HCT116 (cell line): ENCODE data around the gene CIRBP. TPM values are rescaled to one million over a fixed set of nuclear protein-coding genes. Genes with fewer than 3 reads are reported as not detected.
A peak's percentile ranks its signal among the peaks of the same experiment; 100 is the strongest.

Experiments
- ATAC-seq: fragments of 200-7000 bp; cut with Tn5 transposase; 2 replicates; pipeline ENCODE4 v1.9.1; 2020; ENCODE audit warnings: mild to moderate bottlenecking, moderate library complexity
- BruUV-seq: library from RNA; stranded (reverse); fragments of 400-500 nt; replicated peaks from 2 replicates; lab custom pipeline; 2021; lab: Mats Ljungman, UMichigan
- CTCF ChIA-PET: fragments of 300-600 bp; sonication (Branson Sonifier 250); formaldehyde crosslinking; loops from one replicate; lab custom pipeline; 2021; ENCODE audit warnings: antibody characterized with exemption; lab: Charles Lee
- POLR2A ChIA-PET: fragments of 300-600, 350-600 bp; sonication (Branson Sonifier 250); formaldehyde crosslinking; loops from one replicate; lab custom pipeline; 2021; ENCODE audit warnings: antibody characterized with exemption; lab: Charles Lee
- RAD21 ChIA-PET, 2 experiments: fragments of 300-600 bp; sonication (Branson Sonifier 250); formaldehyde crosslinking; loops; one replicate each; lab custom pipeline; 2023; ENCODE audit warnings: low total read pairs in 2 of 2; ENCODE audit not compliant: uncharacterized antibody in 2 of 2, unreplicated experiment in 2 of 2, low non-redundant PET in 1 of 2; lab: Charles Lee
- DNase-seq: peaks from one replicate; pipeline ENCODE4 v3.0.0-alpha.2; 2010; ENCODE audit warnings: low read depth, low spot score
- H2AFZ ChIP-seq: fragments of 200-600 bp; shearing (Covaris generic), sonication (generic); 2 replicates; pipeline ENCODE4 v1.6.1; 2017; ENCODE audit warnings: low read depth, mixed run types, mixed read lengths, antibody characterized with exemption, low read length; ENCODE audit not compliant: poor library complexity, severe bottlenecking
- H3K27ac ChIP-seq: 2 replicates; pipeline ENCODE4 v1.5.1; 2012; ENCODE audit warnings: low read depth, low read length
- H3K27me3 ChIP-seq: fragments of 200-600 bp; sonication (generic); 2 replicates; pipeline ENCODE4 v1.6.1; 2016; ENCODE audit warnings: mixed run types, low read length, mixed read lengths; ENCODE audit not compliant: insufficient read depth
- H3K36me3 ChIP-seq, 2 experiments: fragments of 200-500 bp in 1 of 2; fragments of 200-600 bp in 1 of 2; sonication (Bioruptor generic) in 1 of 2; sonication (generic) in 1 of 2; 2 replicates each; pipeline versions ENCODE4 v1.5.1 to v1.6.1; 2014 to 2016; ENCODE audit warnings: low read length in 2 of 2, inconsistent platforms in 1 of 2, mixed read lengths in 1 of 2, mixed run types in 1 of 2; ENCODE audit not compliant: insufficient read depth in 2 of 2, control insufficient read depth in 1 of 2
- H3K4me1 ChIP-seq, 2 experiments: fragments of 200-600 bp in 1 of 2; sonication (generic) in 1 of 2; 2 replicates each; pipeline versions ENCODE4 v1.5.1 to v1.6.1; 2012 to 2017; ENCODE audit warnings: low read length in 2 of 2, inconsistent platforms in 1 of 2, mild to moderate bottlenecking in 1 of 2, mixed read lengths in 1 of 2, mixed run types in 1 of 2, moderate library complexity in 1 of 2; ENCODE audit not compliant: insufficient read depth in 2 of 2, control insufficient read depth in 1 of 2
- H3K4me2 ChIP-seq: fragments of 200-600 bp; sonication (generic); 2 replicates; pipeline ENCODE4 v1.6.1; 2017; ENCODE audit warnings: mixed run types, low read length, mixed read lengths
- H3K4me3 ChIP-seq, 2 experiments: fragments of 200-600 bp in 1 of 2; sonication (generic) in 1 of 2; replicated peaks in 1 of 2; 2 replicates each; pipeline ENCODE4 v1.5.1; 2011 to 2016; ENCODE audit warnings: low read length in 2 of 2, control low read depth in 1 of 2, low read depth in 1 of 2, mild to moderate bottlenecking in 1 of 2, mixed read lengths in 1 of 2, mixed run types in 1 of 2
- H3K79me2 ChIP-seq: fragments of 200-600 bp; sonication (generic); 2 replicates; pipeline ENCODE4 v1.6.1; 2017; ENCODE audit warnings: mild to moderate bottlenecking, mixed run types, low read length, moderate library complexity, mixed read lengths; ENCODE audit not compliant: insufficient read depth
- H3K9ac ChIP-seq: fragments of 200-600 bp; sonication (generic); 2 replicates; pipeline ENCODE4 v1.6.1; 2016; ENCODE audit warnings: low read length, mixed read lengths
- H3K9me2 ChIP-seq: fragments of 200-600 bp; sonication (generic), shearing (Covaris generic); 2 replicates; pipeline ENCODE4 v1.6.1; 2017; ENCODE audit warnings: mixed run types, mild to moderate bottlenecking, moderate library complexity; ENCODE audit not compliant: insufficient read depth
- H3K9me3 ChIP-seq, 2 experiments: fragments of 200-500 bp in 1 of 2; fragments of 200-600 bp in 1 of 2; sonication (Bioruptor generic) in 1 of 2; sonication (generic) in 1 of 2; 2 replicates each; pipeline ENCODE4 v1.6.1; 2014 to 2017; ENCODE audit warnings: low read length in 2 of 2, mixed read lengths in 2 of 2, inconsistent platforms in 1 of 2, low read depth in 1 of 2, mild to moderate bottlenecking in 1 of 2, mixed run types in 1 of 2, moderate library complexity in 1 of 2; ENCODE audit not compliant: control insufficient read depth in 1 of 2, insufficient read depth in 1 of 2
- H4K20me1 ChIP-seq: fragments of 200-600 bp; sonication (generic), shearing (Covaris generic); 2 replicates; pipeline ENCODE4 v1.6.1; 2017; ENCODE audit warnings: mixed run types, mild to moderate bottlenecking, moderate library complexity; ENCODE audit not compliant: insufficient read depth
- CBX3 ChIP-seq: IDR thresholded peaks from 2 replicates; pipeline ENCODE4 v1.6.1; 2012; ENCODE audit warnings: low read depth
- CEBPB ChIP-seq: IDR thresholded peaks from 2 replicates; pipeline ENCODE4 v1.6.1; 2012; ENCODE audit warnings: low read depth
- CTCF ChIP-seq, 3 experiments: fragments of 200-600 bp in 1 of 3; sonication (generic) in 1 of 3; IDR thresholded peaks in 2 of 3; conservative IDR thresholded peaks in 1 of 3; 2 replicates each; pipeline ENCODE4 v1.5.1; 2012 to 2017; ENCODE audit warnings: low read depth in 2 of 3, low read length in 2 of 3, antibody characterized with exemption in 1 of 3, borderline replicate concordance in 1 of 3, control low read depth in 1 of 3, mild to moderate bottlenecking in 1 of 3, mixed read lengths in 1 of 3, mixed run types in 1 of 3, moderate library complexity in 1 of 3; ENCODE audit not compliant: insufficient read depth in 1 of 3
- EGR1 ChIP-seq: IDR thresholded peaks from 2 replicates; pipeline ENCODE4 v1.6.1; 2012; ENCODE audit warnings: low read depth
- FOSL1 ChIP-seq: IDR thresholded peaks from 2 replicates; pipeline ENCODE4 v1.6.1; 2012; ENCODE audit warnings: low read depth
- JUND ChIP-seq: IDR thresholded peaks from 2 replicates; pipeline ENCODE4 v1.6.1; 2012
- MAX ChIP-seq: IDR thresholded peaks from 2 replicates; pipeline ENCODE4 v1.6.1; 2012
- POLR2A ChIP-seq: IDR thresholded peaks from 2 replicates; pipeline ENCODE4 v1.7.0; 2011; ENCODE audit warnings: borderline replicate concordance; ENCODE audit not compliant: insufficient read depth, insufficient read length; ENCODE audit errors: extremely low read depth
- POLR2AphosphoS5 ChIP-seq: IDR thresholded peaks from 2 replicates; pipeline ENCODE4 v1.6.1; 2011; ENCODE audit warnings: mild to moderate bottlenecking, low read depth, low read length, moderate library complexity
- REST ChIP-seq: IDR thresholded peaks from 2 replicates; pipeline ENCODE4 v1.6.1; 2012; ENCODE audit warnings: low read depth
- SP1 ChIP-seq: IDR thresholded peaks from 2 replicates; pipeline ENCODE4 v1.6.1; 2012; ENCODE audit warnings: low read depth
- SRF ChIP-seq: IDR thresholded peaks from 2 replicates; pipeline ENCODE4 v1.6.1; 2012; ENCODE audit warnings: low read depth
- TCF7L2 ChIP-seq: IDR thresholded peaks from 2 replicates; pipeline ENCODE4 v1.7.0; 2011; ENCODE audit warnings: borderline replicate concordance, inconsistent platforms; ENCODE audit not compliant: insufficient read depth, insufficient read length; ENCODE audit errors: extremely low read depth
- YY1 ChIP-seq: IDR thresholded peaks from 2 replicates; pipeline ENCODE4 v1.6.1; 2011; ENCODE audit warnings: low read length, low read depth, moderate library complexity, mild to moderate bottlenecking; ENCODE audit not compliant: insufficient replicate concordance; ENCODE audit errors: extremely low read depth
- ZFX ChIP-seq: fragments of 450-650 bp; IDR thresholded peaks from 2 replicates; pipeline ENCODE4 v1.6.1; 2017
- intact Hi-C: fragments of 100-400 bp; cut with micrococcal nuclease; formaldehyde crosslinking; loops from 2 replicates; pipeline ENCODE4 v1.10.0; 2022
- total RNA-seq: library from RNA; stranded (reverse); gene quantifications from one replicate; pipeline ENCODE4 v1.2.1, GENCODE V29; 2021; ENCODE audit not compliant: unreplicated experiment

The CIRBP gene
- total RNA-seq, 1 experiment from 2014 or later = 276 TPM

GRCh38 chr19:1275976-1276627 is 7.0 kb downstream of the CIRBP start (continued):
- TF ChIP-seq REST = no peak
- peak; percentile 72 for TF ChIP-seq MAX
- TF ChIP-seq SRF = no peak
- TF ChIP-seq, all 23 proteins: peak for 5

- BruUV-seq = no TSS peak
- Histone ChIP-seq H3K4me2 (peak overlapping the region; percentile 99), H4K20me1 (no peaks in the 10 kb centered on the region), H3K9me3 (no peaks in the 10 kb centered on the region), H3K4me3 (peak overlapping the region; percentile 84 to 85), H2AFZ (no peak overlapping the region), H3K9ac (peak overlapping the region; percentile 97), H3K27ac (peak overlapping the region; percentile 100), H3K79me2 (peaks cover 51% of the 10 kb centered on the region), H3K36me3 (peaks cover 20 to 30% of the 10 kb centered on the region in 2 experiments; a peak in 3 of 4 replicates), H3K9me2 (no peaks in the 10 kb centered on the region), H3K4me1 (peaks cover 17 to 43% of the 10 kb centered on the region in 2 experiments), H3K27me3 (no peaks in the 10 kb centered on the region)
- RAD21 ChIA-PET = no interaction called here
- intact Hi-C loops = loop anchor here (10.0 kb wide), 1 partner anchor 128 kb away; the partner anchor contains the start of genes DAZAP1 and GAMT
- POLR2A ChIA-PET = no interaction called here
- no peak for DNase-seq
- CTCF ChIA-PET = no interaction called here
- ATAC-seq = no peak
- TF ChIP-seq CBX3 (no peak), ZFX (no peak), REST (no peak), MAX (no peak), EGR1 (no peak), POLR2AphosphoS5 (no peak), POLR2A (no peak), TCF7L2 (no peak), CEBPB (no peak), FOSL1 (no peak), CTCF (IDR thresholded peaks at IDR 0.05 in 2 of 3, conservative IDR thresholded peaks at IDR 0.05 in 1 of 3; ENCODE audit: borderline replicate concordance in 1 of 3, insufficient read depth in 1 of 3, low read depth in 2 of 3, low read length in 2 of 3) (no peak), SP1 (no peak), JUND (no peak), YY1 (no peak)
Observed at GRCh38 chr19:1276628-1277022, 7.5 kb downstream of the CIRBP start.
